ENCODE measurements around the gene SH2D1A. TPM values are rescaled to one million over a fixed set of nuclear protein-coding genes. Genes with fewer than 3 reads are reported as not detected.

SH2D1A gene
- total RNA-seq, 2 experiments from 2014 or later, result 0.63 to 4.3 TPM

- ChIA-PET POLR2A (no interaction called here), CTCF (ENCODE audit: unreplicated experiment) (no interaction called here)
- Histone ChIP-seq H4K20me1 (ENCODE audit: insufficient read depth, low read length) (no peaks in the 10 kb centered on the region), H3K4me2 (ENCODE audit: low read length) (no peak overlapping the region), H3K9me2 (ENCODE audit: insufficient read depth, low read length) (no peaks in the 10 kb centered on the region), H3K36me3 (ENCODE audit: insufficient read depth, low read length) (no peaks in the 10 kb centered on the region), H3K27ac (ENCODE audit: low read depth, low read length, poor library complexity, severe bottlenecking) (no peak overlapping the region), H3K9me3 (ENCODE audit: low read length) (no peaks in the 10 kb centered on the region), H3K4me3 (ENCODE audit: low read depth, low read length, poor library complexity, severe bottlenecking) (no peak overlapping the region), H2AFZ (ENCODE audit: low read length) (no peak overlapping the region), H3K4me1 (ENCODE audit: insufficient read depth, low read length, poor library complexity, severe bottlenecking) (peaks cover 49% of the 10 kb centered on the region), H3K79me2 (ENCODE audit: insufficient read depth, low read depth, low read length) (no peaks in the 10 kb centered on the region)
- BruUV-seq (replicated peaks), result no TSS peak
- intact Hi-C loops (cut with micrococcal nuclease; ENCODE audit: unreplicated experiment), result no loop called here
- DNase-seq (ENCODE audit: low spot score), result no peak
- TF ChIP-seq, protein P1, sequence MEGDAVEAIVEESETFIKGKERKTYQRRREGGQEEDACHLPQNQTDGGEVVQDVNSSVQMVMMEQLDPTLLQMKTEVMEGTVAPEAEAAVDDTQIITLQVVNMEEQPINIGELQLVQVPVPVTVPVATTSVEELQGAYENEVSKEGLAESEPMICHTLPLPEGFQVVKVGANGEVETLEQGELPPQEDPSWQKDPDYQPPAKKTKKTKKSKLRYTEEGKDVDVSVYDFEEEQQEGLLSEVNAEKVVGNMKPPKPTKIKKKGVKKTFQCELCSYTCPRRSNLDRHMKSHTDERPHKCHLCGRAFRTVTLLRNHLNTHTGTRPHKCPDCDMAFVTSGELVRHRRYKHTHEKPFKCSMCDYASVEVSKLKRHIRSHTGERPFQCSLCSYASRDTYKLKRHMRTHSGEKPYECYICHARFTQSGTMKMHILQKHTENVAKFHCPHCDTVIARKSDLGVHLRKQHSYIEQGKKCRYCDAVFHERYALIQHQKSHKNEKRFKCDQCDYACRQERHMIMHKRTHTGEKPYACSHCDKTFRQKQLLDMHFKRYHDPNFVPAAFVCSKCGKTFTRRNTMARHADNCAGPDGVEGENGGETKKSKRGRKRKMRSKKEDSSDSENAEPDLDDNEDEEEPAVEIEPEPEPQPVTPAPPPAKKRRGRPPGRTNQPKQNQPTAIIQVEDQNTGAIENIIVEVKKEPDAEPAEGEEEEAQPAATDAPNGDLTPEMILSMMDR (conservative IDR thresholded peaks at IDR 0.05; ENCODE audit: low read length), result no peak
- TF ChIP-seq EZH2phosphoT487 (IDR thresholded peaks at IDR 0.05; ENCODE audit: borderline replicate concordance, low read depth, low read length), result no peak
These were observed 66.9 kb downstream of the SH2D1A start for GRCh38 chrX:124413244-124413643.

- POLR2A ChIA-PET, result interaction anchor here (1.1 kb wide), 1 partner anchor 9 kb away, joined by 3 read pairs; no protein-coding TSS in a partner anchor
- Histone ChIP-seq H2AFZ (ENCODE audit: low read length) (peak overlapping the region; percentile 53; the same call in 1 of the 2 replicates), H3K36me3 (ENCODE audit: insufficient read depth, low read length) (no peaks in the 10 kb centered on the region), H4K20me1 (ENCODE audit: insufficient read depth, low read length) (no peaks in the 10 kb centered on the region), H3K9me3 (ENCODE audit: low read length) (no peaks in the 10 kb centered on the region), H3K79me2 (ENCODE audit: insufficient read depth, low read depth, low read length) (no peaks in the 10 kb centered on the region), H3K27ac (ENCODE audit: low read depth, low read length, poor library complexity, severe bottlenecking) (peak overlapping the region; percentile 55), H3K4me3 (ENCODE audit: low read depth, low read length, poor library complexity, severe bottlenecking) (no peak overlapping the region), H3K9me2 (ENCODE audit: insufficient read depth, low read length) (no peaks in the 10 kb centered on the region), H3K4me2 (ENCODE audit: low read length) (peak overlapping the region; percentile 52), H3K4me1 (ENCODE audit: insufficient read depth, low read length, poor library complexity, severe bottlenecking) (peaks cover 49% of the 10 kb centered on the region)
- CTCF ChIA-PET (ENCODE audit: unreplicated experiment), result no interaction called here
- no TSS peak for BruUV-seq (replicated peaks)
- TF ChIP-seq, protein P1 (conservative IDR thresholded peaks at IDR 0.05; ENCODE audit: low read length), result no peak
- no peak for TF ChIP-seq EZH2phosphoT487 (IDR thresholded peaks at IDR 0.05; ENCODE audit: borderline replicate concordance, low read depth, low read length)
- intact Hi-C loops (cut with micrococcal nuclease; ENCODE audit: unreplicated experiment), result no loop called here
- DNase-seq (ENCODE audit: low spot score), result peak; percentile 38
These were observed 67.9 kb downstream of the SH2D1A start for GRCh38 chrX:124414281-124414680.

DNA sequence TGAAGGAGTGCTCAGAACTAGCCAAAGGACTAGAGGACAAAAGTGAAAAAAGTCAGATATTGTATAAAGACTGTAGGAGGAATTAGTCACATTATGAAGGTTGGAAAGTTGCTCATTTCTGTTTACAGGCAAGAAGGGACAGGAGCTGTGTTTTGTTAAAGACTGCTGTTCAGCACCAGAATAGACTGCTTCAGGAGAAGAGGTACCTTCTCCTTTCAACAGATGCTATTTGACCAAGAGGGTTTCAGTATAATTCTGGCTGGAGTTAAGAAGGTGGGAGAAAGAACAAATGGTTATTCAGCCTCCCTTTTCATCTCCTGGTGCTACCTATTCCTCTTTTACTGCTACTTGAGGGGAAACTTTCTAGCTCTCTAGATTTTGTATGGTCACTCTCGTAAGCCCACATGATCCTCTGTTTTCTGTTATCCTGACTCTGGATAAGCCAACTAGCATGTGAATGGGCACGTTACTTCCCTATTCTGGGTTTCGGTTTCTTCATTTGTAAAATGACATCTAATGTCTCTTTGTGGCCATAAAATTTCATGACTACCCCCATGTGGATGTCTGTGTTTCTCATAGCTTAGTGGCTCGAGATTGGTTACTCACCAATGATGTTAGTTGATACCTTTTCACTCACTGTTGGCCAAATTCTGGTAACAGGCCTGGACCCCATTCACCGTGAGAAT is 68.9 kb downstream of the SH2D1A start:
- CTCF ChIA-PET (ENCODE audit: unreplicated experiment), result no interaction called here

More for the DNA sequence above, 68.9 kb downstream of the SH2D1A start:
- Histone ChIP-seq H3K79me2 (ENCODE audit: insufficient read depth, low read depth, low read length) (no peaks in the 10 kb centered on the region), H4K20me1 (ENCODE audit: insufficient read depth, low read length) (no peaks in the 10 kb centered on the region), H3K36me3 (ENCODE audit: insufficient read depth, low read length) (no peaks in the 10 kb centered on the region), H3K9me2 (ENCODE audit: insufficient read depth, low read length) (no peaks in the 10 kb centered on the region), H3K4me2 (ENCODE audit: low read length) (peak overlapping the region; percentile 52), H3K27ac (ENCODE audit: low read depth, low read length, poor library complexity, severe bottlenecking) (peak overlapping the region; percentile 55), H3K4me1 (ENCODE audit: insufficient read depth, low read length, poor library complexity, severe bottlenecking) (peaks cover 49% of the 10 kb centered on the region), H2AFZ (ENCODE audit: low read length) (peak overlapping the region; percentile 53; the same call in 1 of the 2 replicates), H3K9me3 (ENCODE audit: low read length) (no peaks in the 10 kb centered on the region), H3K4me3 (ENCODE audit: low read depth, low read length, poor library complexity, severe bottlenecking) (no peak overlapping the region)
- no TSS peak for BruUV-seq (replicated peaks)
- TF ChIP-seq, protein P1 (conservative IDR thresholded peaks at IDR 0.05; ENCODE audit: low read length), result no peak
- TF ChIP-seq EZH2phosphoT487 (IDR thresholded peaks at IDR 0.05; ENCODE audit: borderline replicate concordance, low read depth, low read length), result no peak
- peak; percentile 39 for DNase-seq (ENCODE audit: low spot score)
- POLR2A ChIA-PET, result interaction anchor here (0.6 to 1.1 kb wide), 3 partner anchors 10 to 576 kb away, joined by 3 to 6 read pairs (median 3); no protein-coding TSS in a partner anchor
- intact Hi-C loops (cut with micrococcal nuclease; ENCODE audit: unreplicated experiment), result no loop called here

Measured in OCI-LY7 (cell line).